Endothelial cell (in vitro differentiated cells): ENCODE results near the gene SLC12A8. TPM values are rescaled to one million over a fixed set of nuclear protein-coding genes. Genes with fewer than 3 reads are reported as not detected.

Source experiments
- DNase-seq: peaks from one replicate; pipeline ENCODE4 v3.0.0; 2021; ENCODE audit warnings: low spot score
- H3K27ac Mint-ChIP-seq: one replicate; pipeline ENCODE4 v1.8.0; 2021; ENCODE audit warnings: mixed read lengths, inconsistent platforms; ENCODE audit not compliant: unreplicated experiment
- H3K27me3 Mint-ChIP-seq: one replicate; pipeline ENCODE4 v1.8.0; 2021; ENCODE audit warnings: mild to moderate bottlenecking, moderate library complexity, mixed read lengths, inconsistent platforms; ENCODE audit not compliant: unreplicated experiment
- H3K36me3 Mint-ChIP-seq: one replicate; pipeline ENCODE4 v1.8.0; 2021; ENCODE audit warnings: mild to moderate bottlenecking, low read depth, mixed read lengths, inconsistent platforms; ENCODE audit not compliant: unreplicated experiment
- H3K4me1 Mint-ChIP-seq: one replicate; pipeline ENCODE4 v1.8.0; 2021; ENCODE audit warnings: mild to moderate bottlenecking, mixed read lengths, inconsistent platforms; ENCODE audit not compliant: unreplicated experiment
- H3K4me3 Mint-ChIP-seq: one replicate; pipeline ENCODE4 v1.8.0; 2021; ENCODE audit warnings: mild to moderate bottlenecking, mixed read lengths, inconsistent platforms; ENCODE audit not compliant: unreplicated experiment
- H3K9me3 Mint-ChIP-seq: one replicate; pipeline ENCODE4 v1.8.0; 2021; ENCODE audit warnings: mixed read lengths, inconsistent platforms; ENCODE audit not compliant: unreplicated experiment
- CTCF ChIP-seq: fragments of 200-600 bp; sonication (generic); IDR thresholded peaks from one replicate; pipeline ENCODE4 v1.5.0; 2021; ENCODE audit warnings: antibody characterized with exemption; ENCODE audit not compliant: unreplicated experiment
- total RNA-seq: library from RNA; stranded (reverse); fragmentation: NEBNext Ultra II Directional; extraction: Animal tissue kit (Norgen Biotek cat#: 25700); gene quantifications from one replicate; pipeline ENCODE4 v1.2.1, GENCODE V29; 2021; ENCODE audit not compliant: unreplicated experiment

Gene SLC12A8
- total RNA-seq, 1 donor from 2014 or later = 0.54 TPM

- Mint-ChIP-seq H3K9me3 (no peaks in the 10 kb centered on the region), H3K4me3 (no peak overlapping the region), H3K36me3 (peaks cover 7% of the 10 kb centered on the region), H3K27me3 (peaks cover 2% of the 10 kb centered on the region), H3K4me1 (peaks cover 12% of the 10 kb centered on the region), H3K27ac (no peak overlapping the region)
- TF ChIP-seq CTCF = no peak
- no peak for DNase-seq
Observed at GRCh38 chr3:125136966-125137357, 75.6 kb downstream of the SLC12A8 start.

- no peak overlapping the region for H3K27ac Mint-ChIP-seq
- TF ChIP-seq CTCF = no peak
- peaks cover 7% of the 10 kb centered on the region for H3K36me3 Mint-ChIP-seq
- no peak overlapping the region for H3K4me3 Mint-ChIP-seq
- H3K27me3 Mint-ChIP-seq = peaks cover 2% of the 10 kb centered on the region
- H3K4me1 Mint-ChIP-seq = peaks cover 12% of the 10 kb centered on the region
- no peak for DNase-seq
- no peaks in the 10 kb centered on the region for H3K9me3 Mint-ChIP-seq
Observed at GRCh38 chr3:125136515-125136914, 76.0 kb downstream of the SLC12A8 start.

GRCh38 chr3:125134952-125135351, 77.6 kb downstream of the SLC12A8 start:
- Mint-ChIP-seq H3K4me1 (peaks cover 9% of the 10 kb centered on the region), H3K27me3 (no peaks in the 10 kb centered on the region), H3K9me3 (no peaks in the 10 kb centered on the region), H3K27ac (no peak overlapping the region), H3K36me3 (peaks cover 7% of the 10 kb centered on the region), H3K4me3 (no peak overlapping the region)
- no peak for TF ChIP-seq CTCF
- no peak for DNase-seq

- Mint-ChIP-seq H3K36me3 (peaks cover 2% of the 10 kb centered on the region), H3K27me3 (no peaks in the 10 kb centered on the region), H3K9me3 (no peaks in the 10 kb centered on the region), H3K4me1 (peaks cover 14% of the 10 kb centered on the region), H3K27ac (peak overlapping the region; percentile 4), H3K4me3 (no peak overlapping the region)
- TF ChIP-seq CTCF = no peak
- DNase-seq = no peak
Observed at GRCh38 chr3:125132815-125133214, 79.7 kb downstream of the SLC12A8 start.

- H3K36me3 Mint-ChIP-seq = no peaks in the 10 kb centered on the region
- H3K27me3 Mint-ChIP-seq = no peaks in the 10 kb centered on the region
- no peak overlapping the region for H3K4me3 Mint-ChIP-seq
- no peak for TF ChIP-seq CTCF
- no peak for DNase-seq
- no peaks in the 10 kb centered on the region for H3K9me3 Mint-ChIP-seq
- H3K4me1 Mint-ChIP-seq = peaks cover 17% of the 10 kb centered on the region
- no peak overlapping the region for H3K27ac Mint-ChIP-seq
Observed at GRCh38 chr3:125129512-125129997, 83.0 kb downstream of the SLC12A8 start.
